ENCODE data around the gene PFKM.
A peak's percentile ranks its signal among the peaks of the same experiment; 100 is the strongest.
"Not testable (repeated sequence)": the region's sequence is repeated elsewhere in the genome, so short reads cannot be mapped to it uniquely, and the experiment has no call there.

The PFKM gene

GRCh38 chr12:48110691-48111311 is 8.4 kb upstream of the PFKM start:
- no peak overlapping the region for H3K18ac ChIP-seq (ENCODE audit: low read length)
- peak overlapping the region; percentile 18 for H3K23ac ChIP-seq (ENCODE audit: low read length)
- peaks cover 3% of the 10 kb centered on the region for H3K79me2 ChIP-seq (ENCODE audit: control insufficient read depth, insufficient read depth, low read length, poor library complexity)
- DNase-seq: peak; percentile 36 to 66
- no peak overlapping the region for H3K14ac ChIP-seq (ENCODE audit: low read length)
- H3K4ac ChIP-seq (ENCODE audit: low read depth, low read length): no peak overlapping the region
- peaks cover 5% of the 10 kb centered on the region for H3K79me1 ChIP-seq (ENCODE audit: low read length)
- no peak overlapping the region for H2BK120ac ChIP-seq (ENCODE audit: insufficient read depth, low read length, poor library complexity)
- WGBS (ENCODE audit: extremely low coverage, insufficient coverage, insufficient read length): no CpG with 5 or more reads among the region's 1 CpG
- H3K27ac ChIP-seq (ENCODE audit: low read depth, low read length): no peak overlapping the region
- H3K4me1 ChIP-seq (ENCODE audit: control insufficient read depth in 1 of 2, insufficient read depth in 2 of 2, low read length in 2 of 2): peaks cover 5% of the 10 kb centered on the region in 2 experiments
- no peak overlapping the region for H3K9ac ChIP-seq (ENCODE audit: low read length)
- H2BK5ac ChIP-seq (ENCODE audit: low read depth, low read length, poor library complexity): no peak overlapping the region
- no peak overlapping the region for H3K4me3 ChIP-seq (ENCODE audit: low read depth, low read length)
- H4K12ac ChIP-seq (ENCODE audit: low read depth, low read length): no peak overlapping the region
- no peak overlapping the region for H2AK5ac ChIP-seq (ENCODE audit: low read length)
- H4K8ac ChIP-seq (ENCODE audit: low read depth, low read length): no peak overlapping the region
- H3K36me3 ChIP-seq (ENCODE audit: control insufficient read depth in 1 of 2, insufficient read depth in 2 of 2, low read length in 2 of 2): no peaks in the 10 kb centered on the region
- H4K91ac ChIP-seq (ENCODE audit: low read depth, low read length): no peak overlapping the region
- H3K4me2 ChIP-seq (ENCODE audit: low read length): no peak overlapping the region
- no peak overlapping the region for H2BK12ac ChIP-seq (ENCODE audit: low read length)
- H2AFZ ChIP-seq (ENCODE audit: insufficient read depth, low read length, poor library complexity): no peak overlapping the region
- no peaks in the 10 kb centered on the region for H3K9me3 ChIP-seq (ENCODE audit: insufficient read depth, low read depth, low read length)
- H3K27me3 ChIP-seq (ENCODE audit: insufficient read depth, low read length): peaks cover 2% of the 10 kb centered on the region

- H3K18ac ChIP-seq (ENCODE audit: low read length); H3K4me2 ChIP-seq (ENCODE audit: low read length); H2BK12ac ChIP-seq (ENCODE audit: low read length): not testable (repeated sequence)
Measured at GRCh38 chr12:48111312-48111693, 7.9 kb upstream of the PFKM start.

GRCh38 chr12:48115957-48116356 is 3.2 kb upstream of the PFKM start:
- Histone ChIP-seq H2AFZ (ENCODE audit: insufficient read depth, low read length, poor library complexity) (no peak overlapping the region), H3K4me2 (ENCODE audit: low read length) (no peak overlapping the region), H3K79me1 (ENCODE audit: low read length) (peaks cover 1% of the 10 kb centered on the region), H2BK12ac (ENCODE audit: low read length) (no peak overlapping the region), H3K4me3 (ENCODE audit: low read depth, low read length) (no peak overlapping the region), H3K9ac (ENCODE audit: low read length) (no peak overlapping the region), H3K4me1 (ENCODE audit: control insufficient read depth in 1 of 2, insufficient read depth in 2 of 2, low read length in 2 of 2) (peaks cover 3 to 4% of the 10 kb centered on the region in 2 experiments), H3K9me3 (ENCODE audit: insufficient read depth, low read depth, low read length) (no peaks in the 10 kb centered on the region), H3K27ac (ENCODE audit: low read depth, low read length) (no peak overlapping the region), H2BK120ac (ENCODE audit: insufficient read depth, low read length, poor library complexity) (no peak overlapping the region), H4K91ac (ENCODE audit: low read depth, low read length) (no peak overlapping the region), H2BK5ac (ENCODE audit: low read depth, low read length, poor library complexity) (no peak overlapping the region), H3K14ac (ENCODE audit: low read length) (no peak overlapping the region), H3K79me2 (ENCODE audit: control insufficient read depth, insufficient read depth, low read length, poor library complexity) (no peaks in the 10 kb centered on the region), H2AK5ac (ENCODE audit: low read length) (no peak overlapping the region), H4K8ac (ENCODE audit: low read depth, low read length) (no peak overlapping the region), H3K27me3 (ENCODE audit: insufficient read depth, low read length) (no peaks in the 10 kb centered on the region), H3K36me3 (ENCODE audit: control insufficient read depth in 1 of 2, insufficient read depth in 2 of 2, low read length in 2 of 2) (no peaks in the 10 kb centered on the region), H3K18ac (ENCODE audit: low read length) (no peak overlapping the region), H4K12ac (ENCODE audit: low read depth, low read length) (no peak overlapping the region), H3K23ac (ENCODE audit: low read length) (no peak overlapping the region), H3K4ac (ENCODE audit: low read depth, low read length) (no peak overlapping the region)
- WGBS (ENCODE audit: extremely low coverage, insufficient coverage, insufficient read length): no CpG with 5 or more reads among the region's 1 CpG
- DNase-seq: no peak

More at GRCh38 chr12:48111312-48111693, 7.9 kb upstream of the PFKM start:
- not testable (repeated sequence) for H3K9me3 ChIP-seq (ENCODE audit: insufficient read depth, low read depth, low read length); H2AK5ac ChIP-seq (ENCODE audit: low read length); H3K27ac ChIP-seq (ENCODE audit: low read depth, low read length); H2BK5ac ChIP-seq (ENCODE audit: low read depth, low read length, poor library complexity); H2BK120ac ChIP-seq (ENCODE audit: insufficient read depth, low read length, poor library complexity); H3K23ac ChIP-seq (ENCODE audit: low read length); H4K12ac ChIP-seq (ENCODE audit: low read depth, low read length); H3K14ac ChIP-seq (ENCODE audit: low read length); H3K9ac ChIP-seq (ENCODE audit: low read length); H3K79me1 ChIP-seq (ENCODE audit: low read length); H3K4me1 ChIP-seq (ENCODE audit: control insufficient read depth in 1 of 2, insufficient read depth in 2 of 2, low read length in 2 of 2); H3K4me3 ChIP-seq (ENCODE audit: low read depth, low read length); H3K4ac ChIP-seq (ENCODE audit: low read depth, low read length); H4K91ac ChIP-seq (ENCODE audit: low read depth, low read length); H4K8ac ChIP-seq (ENCODE audit: low read depth, low read length); H2AFZ ChIP-seq (ENCODE audit: insufficient read depth, low read length, poor library complexity); H3K36me3 ChIP-seq (ENCODE audit: control insufficient read depth in 1 of 2, insufficient read depth in 2 of 2, low read length in 2 of 2); H3K27me3 ChIP-seq (ENCODE audit: insufficient read depth, low read length); H3K79me2 ChIP-seq (ENCODE audit: control insufficient read depth, insufficient read depth, low read length, poor library complexity); DNase-seq
- WGBS (ENCODE audit: extremely low coverage, insufficient coverage, insufficient read length): no CpG with 5 or more reads among the region's 5 CpGs

GRCh38 chr12:48118284-48118871 is 786 bp upstream of the PFKM start:
- H2BK12ac ChIP-seq (ENCODE audit: low read length): no peak overlapping the region
- no peak overlapping the region for H4K8ac ChIP-seq (ENCODE audit: low read depth, low read length)
- DNase-seq: no peak
- H2BK5ac ChIP-seq (ENCODE audit: low read depth, low read length, poor library complexity): no peak overlapping the region
- H2AFZ ChIP-seq (ENCODE audit: insufficient read depth, low read length, poor library complexity): no peak overlapping the region
- H3K27me3 ChIP-seq (ENCODE audit: insufficient read depth, low read length): no peaks in the 10 kb centered on the region
- H3K4me2 ChIP-seq (ENCODE audit: low read length): no peak overlapping the region
- H4K91ac ChIP-seq (ENCODE audit: low read depth, low read length): no peak overlapping the region
- no peak overlapping the region for H3K18ac ChIP-seq (ENCODE audit: low read length)
- peaks cover 1 to 4% of the 10 kb centered on the region in 2 experiments for H3K4me1 ChIP-seq (ENCODE audit: control insufficient read depth in 1 of 2, insufficient read depth in 2 of 2, low read length in 2 of 2)
- peaks cover 1% of the 10 kb centered on the region for H3K79me1 ChIP-seq (ENCODE audit: low read length)
- no peak overlapping the region for H3K4me3 ChIP-seq (ENCODE audit: low read depth, low read length)
- H3K23ac ChIP-seq (ENCODE audit: low read length): no peak overlapping the region
- H3K4ac ChIP-seq (ENCODE audit: low read depth, low read length): no peak overlapping the region
- peaks cover 0 to 2% of the 10 kb centered on the region in 2 experiments for H3K36me3 ChIP-seq (ENCODE audit: control insufficient read depth in 1 of 2, insufficient read depth in 2 of 2, low read length in 2 of 2)
- no peak overlapping the region for H3K27ac ChIP-seq (ENCODE audit: low read depth, low read length)
- no peak overlapping the region for H2AK5ac ChIP-seq (ENCODE audit: low read length)
- H3K9ac ChIP-seq (ENCODE audit: low read length): no peak overlapping the region
- WGBS (ENCODE audit: extremely low coverage, insufficient coverage, insufficient read length): no CpG with 5 or more reads among the region's 3 CpGs
- H3K14ac ChIP-seq (ENCODE audit: low read length): no peak overlapping the region
- no peak overlapping the region for H2BK120ac ChIP-seq (ENCODE audit: insufficient read depth, low read length, poor library complexity)
- H4K12ac ChIP-seq (ENCODE audit: low read depth, low read length): no peak overlapping the region
- no peaks in the 10 kb centered on the region for H3K9me3 ChIP-seq (ENCODE audit: insufficient read depth, low read depth, low read length)
- H3K79me2 ChIP-seq (ENCODE audit: control insufficient read depth, insufficient read depth, low read length, poor library complexity): no peaks in the 10 kb centered on the region

Measured in trophoblast cell (in vitro differentiated cells and primary cell).